ENCODE results near the gene PRUNE2.

GRCh38 chr9:76911971-76912370, 6.1 kb upstream of the PRUNE2 start:
- TF ChIP-seq CTCF (IDR thresholded peaks at IDR 0.05; ENCODE audit: insufficient read depth, low read length) (no peak), POLR2AphosphoS5 (IDR thresholded peaks at IDR 0.05; ENCODE audit: low read depth) (no peak), GABPA (IDR thresholded peaks at IDR 0.05; ENCODE audit: low read depth) (no peak)

Measured in HL-60 (cell line).